Measurements from ENCODE around the gene CROCC.

Gene CROCC

GRCh38 chr1:16969651-16970050, 47.9 kb downstream of the CROCC start:
- no peak for DNase-seq

GRCh38 chr1:16970132-16970910, 48.6 kb downstream of the CROCC start:
- no peak for DNase-seq

- DNase-seq = no peak
Observed at GRCh38 chr1:16971341-16972188, 49.8 kb downstream of the CROCC start.

GRCh38 chr1:16972189-16972895, 50.6 kb downstream of the CROCC start:
- no peak for DNase-seq

- DNase-seq = no peak
Observed at GRCh38 chr1:16973215-16973614, 51.5 kb downstream of the CROCC start.

- DNase-seq = no peak
Observed at GRCh38 chr1:16975211-16975610, 53.5 kb downstream of the CROCC start.

GRCh38 chr1:16975838-16976237, 54.1 kb downstream of the CROCC start:
- DNase-seq = no peak

- DNase-seq = no peak
Observed at GRCh38 chr1:16976966-16977365, 55.2 kb downstream of the CROCC start.

- no peak for DNase-seq
Observed at GRCh38 chr1:16977377-16977776, 55.6 kb downstream of the CROCC start.

- DNase-seq = no peak
Observed at GRCh38 chr1:16978139-16978538, 56.4 kb downstream of the CROCC start.

- no peak for DNase-seq
Observed at GRCh38 chr1:16978567-16979474, 57.1 kb downstream of the CROCC start.

- DNase-seq = no peak
Observed at GRCh38 chr1:16979475-16980327, 58.0 kb downstream of the CROCC start.

GRCh38 chr1:16980473-16981268, 58.9 kb downstream of the CROCC start, which contains the start of gene MFAP2:
Gene MFAP2, minus strand, starts transcription at chr1:16980620. Its CDS starts 2,347 bp downstream, at chr1:16978273.
- DNase-seq = no peak

GRCh38 chr1:16981269-16981849, 59.6 kb downstream of the CROCC start:
- DNase-seq = no peak

GRCh38 chr1:16982902-16983301, 61.2 kb downstream of the CROCC start:
- DNase-seq = no peak

- DNase-seq = no peak
Observed at GRCh38 chr1:16983649-16984048, 61.9 kb downstream of the CROCC start.

GRCh38 chr1:16984717-16985116, 63.0 kb downstream of the CROCC start:
- DNase-seq = no peak

- no peak for DNase-seq
Observed at GRCh38 chr1:16986113-16986512, 64.4 kb downstream of the CROCC start.

GRCh38 chr1:16986560-16986959, 64.8 kb downstream of the CROCC start:
- DNase-seq = no peak

- DNase-seq = no peak
Observed at GRCh38 chr1:16986962-16987361, 65.2 kb downstream of the CROCC start.
